GM23338 (cell line): ENCODE measurements around the gene CAT. TPM values are rescaled to one million over a fixed set of nuclear protein-coding genes. Genes with fewer than 3 reads are reported as not detected.

Source experiments
- ATAC-seq: fragments of 200-7000 bp; cut with Tn5 transposase; 3 replicates; pipeline ENCODE4 v1.9.1; 2020
- DNase-seq: peaks from one replicate; pipeline ENCODE4 v3.0.0-alpha.2; 2015; ENCODE audit warnings: low spot score
- H2AFZ ChIP-seq: fragments of 200-600 bp; sonication (generic); 2 replicates; pipeline ENCODE4 v1.8.0; 2016; ENCODE audit warnings: antibody characterized with exemption, mild to moderate bottlenecking, moderate library complexity
- H3F3A ChIP-seq: fragments of 200-600 bp; sonication (generic); replicated peaks from 2 replicates; pipeline ENCODE4 v1.8.0; 2017; ENCODE audit warnings: antibody characterized with exemption, mixed run types, low read depth
- H3K27ac ChIP-seq: fragments of 200-600 bp; sonication (generic); 2 replicates; pipeline ENCODE4 v1.6.1; 2016; ENCODE audit warnings: low read depth
- H3K27me3 ChIP-seq: fragments of 200-600 bp; sonication (generic); 2 replicates; pipeline ENCODE4 v1.8.0; 2016; ENCODE audit warnings: mild to moderate bottlenecking, mixed run types, moderate library complexity; ENCODE audit not compliant: insufficient read depth
- H3K36me3 ChIP-seq: fragments of 200-600 bp; sonication (generic); 2 replicates; pipeline ENCODE4 v1.8.0; 2016; ENCODE audit warnings: mild to moderate bottlenecking; ENCODE audit not compliant: insufficient read depth
- H3K4me1 ChIP-seq: fragments of 200-600 bp; sonication (generic); 2 replicates; pipeline ENCODE4 v1.8.0; 2016; ENCODE audit warnings: mild to moderate bottlenecking, moderate library complexity; ENCODE audit not compliant: insufficient read depth
- H3K4me2 ChIP-seq: fragments of 200-600 bp; sonication (generic); 2 replicates; pipeline ENCODE4 v1.7.1; 2017; ENCODE audit warnings: mixed run types
- H3K4me3 ChIP-seq: fragments of 200-600 bp; sonication (generic); 2 replicates; pipeline ENCODE4 v1.6.1; 2016; ENCODE audit warnings: mixed run types
- H3K79me2 ChIP-seq: fragments of 200-600 bp; sonication (generic); replicated peaks from 2 replicates; pipeline ENCODE4 v1.8.0; 2017; ENCODE audit warnings: mild to moderate bottlenecking; ENCODE audit not compliant: insufficient read depth
- H3K9me2 ChIP-seq: fragments of 200-600 bp; sonication (generic); 2 replicates; pipeline ENCODE4 v1.8.0; 2017; ENCODE audit not compliant: insufficient read depth
- H4K20me1 ChIP-seq: fragments of 200-600 bp; sonication (generic); replicated peaks from 2 replicates; pipeline ENCODE4 v1.8.0; 2017; ENCODE audit warnings: mild to moderate bottlenecking; ENCODE audit not compliant: insufficient read depth
- H3K27ac Mint-ChIP-seq: 2 replicates; pipeline ENCODE4 v1.8.0; 2020; ENCODE audit warnings: inconsistent platforms, mild to moderate bottlenecking, moderate library complexity, mixed read lengths
- H3K27me3 Mint-ChIP-seq: 3 replicates; pipeline ENCODE4 v1.8.0; 2022; ENCODE audit warnings: low read depth, mild to moderate bottlenecking, moderate library complexity, mixed read lengths, inconsistent platforms; ENCODE audit not compliant: insufficient read depth, poor library complexity
- H3K36me3 Mint-ChIP-seq: 3 replicates; pipeline ENCODE4 v1.8.0; 2021; ENCODE audit warnings: low read depth, mild to moderate bottlenecking, inconsistent platforms, moderate library complexity, mixed read lengths
- H3K4me1 Mint-ChIP-seq: 3 replicates; pipeline ENCODE4 v1.8.0; 2020; ENCODE audit warnings: mild to moderate bottlenecking, inconsistent platforms, mixed read lengths
- H3K4me3 Mint-ChIP-seq: 3 replicates; pipeline ENCODE4 v1.8.0; 2021; ENCODE audit warnings: moderate library complexity, mild to moderate bottlenecking, inconsistent platforms, mixed read lengths
- H3K9me3 Mint-ChIP-seq: 3 replicates; pipeline ENCODE4 v1.8.0; 2020; ENCODE audit warnings: moderate library complexity, mild to moderate bottlenecking, inconsistent platforms, mixed read lengths
- CREB1 ChIP-seq: fragments of 250-450 bp; sonication (Bioruptor Pico); IDR thresholded peaks from 2 replicates; pipeline ENCODE4 v1.5.0; 2020; ENCODE audit warnings: low read depth, mild to moderate bottlenecking, moderate library complexity
- CTCF ChIP-seq, 2 experiments: fragments of 200-600 bp in 1 of 2; sonication (generic) in 1 of 2; conservative IDR thresholded peaks; 2 replicates each; pipeline versions ENCODE4 v1.5.1 to v1.6.1; 2016 to 2017; ENCODE audit warnings: antibody characterized with exemption in 2 of 2, low read depth in 2 of 2, mild to moderate bottlenecking in 2 of 2, moderate library complexity in 1 of 2
- ETS1 ChIP-seq: IDR thresholded peaks from 2 replicates; pipeline ENCODE4 v1.6.1; 2016; ENCODE audit warnings: antibody characterized with exemption
- EZH2 ChIP-seq: fragments of 200-600 bp; sonication (generic); IDR thresholded peaks from one replicate; pipeline ENCODE4 v1.8.0; 2017; ENCODE audit warnings: antibody characterized with exemption, mild to moderate bottlenecking, low read depth; ENCODE audit not compliant: unreplicated experiment
- EZH2phosphoT487 ChIP-seq: fragments of 200-600 bp; sonication (generic); IDR thresholded peaks from one replicate; pipeline ENCODE4 v1.8.1; 2018; ENCODE audit warnings: antibody characterized with exemption; ENCODE audit not compliant: unreplicated experiment
- JUNB ChIP-seq: IDR thresholded peaks from one replicate; pipeline ENCODE4 v1.6.1; 2016; ENCODE audit warnings: antibody characterized with exemption; ENCODE audit not compliant: unreplicated experiment
- NANOG ChIP-seq: IDR thresholded peaks from 2 replicates; pipeline ENCODE4 v1.6.1; 2016; ENCODE audit warnings: antibody characterized with exemption, borderline replicate concordance
- POLR2AphosphoS5 ChIP-seq: IDR thresholded peaks from 2 replicates; pipeline ENCODE4 v1.6.1; 2016; ENCODE audit warnings: antibody characterized with exemption, low read depth
- REST ChIP-seq: IDR thresholded peaks from one replicate; pipeline ENCODE4 v1.6.1; 2018; ENCODE audit warnings: antibody characterized with exemption; ENCODE audit not compliant: unreplicated experiment
- STAT1 ChIP-seq: IDR thresholded peaks from one replicate; pipeline ENCODE4 v1.6.1; 2016; ENCODE audit warnings: antibody characterized with exemption; ENCODE audit not compliant: unreplicated experiment
- ZNF114 ChIP-seq: fragments of 250-450 bp; sonication (Bioruptor Pico); IDR thresholded peaks from 2 replicates; pipeline ENCODE4 v1.5.0; 2020; ENCODE audit warnings: mild to moderate bottlenecking, moderate library complexity
- ZNF331 ChIP-seq: fragments of 250-450 bp; sonication (Bioruptor Pico); IDR thresholded peaks from 2 replicates; pipeline ENCODE4 v1.5.0; 2020; ENCODE audit warnings: low read depth, mild to moderate bottlenecking, moderate library complexity
- polyA plus RNA-seq: library from polyadenylated mRNA; unstranded; fragments of >200 nt; fragmentation: Nextera tagmentation; extraction: Ambion mirVana; gene quantifications from 2 replicates; pipeline ENCODE4 v1.2.1, GENCODE V29; 2016
- total RNA-seq: library from RNA; depleted of rRNA; stranded (reverse); fragments of >200 nt; shearing (Covaris generic); gene quantifications from 2 replicates; pipeline ENCODE4 v1.2.3, GENCODE V29; 2014

The CAT gene
- total and polyA plus RNA-seq, 2 experiments from 2014 or later: 15.9 to 24.0 TPM

- Histone ChIP-seq H3K36me3 (no peaks in the 10 kb centered on the region), H3K79me2 (no peaks in the 10 kb centered on the region), H3K9me2 (peaks cover 2% of the 10 kb centered on the region; the same call in 1 of the 2 replicates), H3K27me3 (no peaks in the 10 kb centered on the region), H3F3A (no peaks in the 10 kb centered on the region), H4K20me1 (no peaks in the 10 kb centered on the region), H3K27ac (no peak overlapping the region), H3K4me3 (no peak overlapping the region), H3K4me2 (no peak overlapping the region), H3K4me1 (no peaks in the 10 kb centered on the region), H2AFZ (no peak overlapping the region)
- Mint-ChIP-seq H3K9me3 (peaks cover 2% of the 10 kb centered on the region; the same call in 1 of the 3 replicates), H3K27me3 (no peaks in the 10 kb centered on the region), H3K4me1 (no peaks in the 10 kb centered on the region), H3K4me3 (no peak overlapping the region), H3K36me3 (no peaks in the 10 kb centered on the region), H3K27ac (no peak overlapping the region)
- ATAC-seq: no peak
- TF ChIP-seq CTCF (conservative IDR thresholded peaks at IDR 0.05; ENCODE audit: low read depth in 2 of 2): no peak
- no peak for TF ChIP-seq CREB1 (CRISPR knock-in tag)
- no peak for TF ChIP-seq EZH2phosphoT487
- TF ChIP-seq POLR2AphosphoS5: no peak
- TF ChIP-seq ETS1: no peak
- TF ChIP-seq STAT1: no peak
- no peak for TF ChIP-seq EZH2
- no peak for TF ChIP-seq JUNB
- TF ChIP-seq NANOG: no peak
- TF ChIP-seq REST: no peak
- no peak for TF ChIP-seq ZNF114
- no peak for TF ChIP-seq ZNF331
- no peak for DNase-seq
These were observed 34.5 kb upstream of the CAT start for GRCh38 chr11:34404280-34404679.
